Measurements from ENCODE around the gene DEPDC1B.

- TF ChIP-seq CTCF (conservative IDR thresholded peaks at IDR 0.05; ENCODE audit: low read depth, low read length) (no peak), EZH2 (IDR thresholded peaks at IDR 0.05; ENCODE audit: borderline replicate concordance, low read depth, low read length, poor library complexity, severe bottlenecking) (no peak)
Observed at GRCh38 chr5:60590172-60590571, 109.8 kb downstream of the DEPDC1B start.
